Stimulated activated CD8-positive, alpha-beta memory T cell treated with anti-CD3 and anti-CD28 coated beads, Interleukin-12 subunit alpha, Interleukin-12 subunit beta, amount 100 ng/mL, for 4 hours (primary cell): ENCODE data around the gene NIN.

ENCODE experiments used
- DNase-seq: peaks from one replicate; pipeline ENCODE4 v3.0.0-alpha.2; 2020; ENCODE audit warnings: low read depth

Gene NIN

GRCh38 chr14:50792634-50793068 lies 38.3 kb downstream of the NIN start:
- no peak for DNase-seq

DNA sequence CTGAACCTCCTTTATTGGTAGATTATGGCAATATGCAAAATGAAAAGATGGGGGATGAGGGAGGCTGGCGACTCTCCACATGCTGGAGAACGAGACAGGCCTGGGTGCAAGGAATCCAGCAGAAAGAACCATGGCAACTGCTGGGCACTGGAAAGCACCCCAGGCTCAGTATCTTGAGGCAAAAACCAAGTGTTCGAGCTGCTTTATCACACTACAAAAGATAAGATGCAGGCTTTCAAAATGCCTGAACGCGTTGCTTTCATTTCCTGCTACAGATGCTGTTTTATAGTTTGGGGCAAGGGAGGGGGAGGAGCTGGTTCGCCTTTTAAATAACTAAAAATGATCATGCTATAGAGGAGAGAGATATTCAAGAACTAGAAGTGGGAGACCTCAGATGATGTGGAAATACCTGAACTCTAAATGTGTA lies 38.9 kb downstream of the NIN start:
- no peak for DNase-seq

GRCh38 chr14:50791201-50791600 lies 39.8 kb downstream of the NIN start:
- no peak for DNase-seq

- DNase-seq: no peak
Observed at GRCh38 chr14:50790589-50790988, 40.4 kb downstream of the NIN start.

- DNase-seq: no peak
Observed at GRCh38 chr14:50786751-50787464, 44.1 kb downstream of the NIN start.

DNA sequence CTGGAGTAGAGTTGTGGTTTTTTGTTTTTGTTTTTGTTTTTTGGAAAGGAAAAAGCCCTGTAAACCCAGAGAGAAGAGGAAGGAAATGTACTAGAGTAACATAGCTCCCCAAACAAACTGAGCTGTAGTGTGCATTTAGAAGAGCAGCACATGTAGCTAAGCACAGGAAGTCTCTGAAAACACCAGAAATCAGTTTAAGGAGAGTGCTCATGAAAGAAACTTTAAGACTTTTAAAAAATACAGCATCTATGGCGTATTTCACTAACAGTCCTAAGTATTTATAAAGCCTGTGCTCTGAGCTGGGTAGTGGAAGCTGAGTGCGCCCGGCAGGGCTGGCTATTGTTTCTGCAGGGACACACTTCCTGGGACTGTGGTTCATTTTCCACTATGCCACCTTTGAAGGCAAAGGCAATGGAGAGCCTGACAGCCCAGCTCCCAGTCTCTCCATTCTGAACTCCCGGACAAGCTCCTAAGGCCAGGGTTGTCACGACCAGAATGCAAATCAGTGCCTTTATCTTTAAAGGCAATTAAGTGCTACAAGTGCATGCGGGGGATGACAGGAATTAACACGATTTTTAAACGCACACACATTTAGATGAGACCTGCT lies 45.4 kb downstream of the NIN start:
- no peak for DNase-seq

DNA sequence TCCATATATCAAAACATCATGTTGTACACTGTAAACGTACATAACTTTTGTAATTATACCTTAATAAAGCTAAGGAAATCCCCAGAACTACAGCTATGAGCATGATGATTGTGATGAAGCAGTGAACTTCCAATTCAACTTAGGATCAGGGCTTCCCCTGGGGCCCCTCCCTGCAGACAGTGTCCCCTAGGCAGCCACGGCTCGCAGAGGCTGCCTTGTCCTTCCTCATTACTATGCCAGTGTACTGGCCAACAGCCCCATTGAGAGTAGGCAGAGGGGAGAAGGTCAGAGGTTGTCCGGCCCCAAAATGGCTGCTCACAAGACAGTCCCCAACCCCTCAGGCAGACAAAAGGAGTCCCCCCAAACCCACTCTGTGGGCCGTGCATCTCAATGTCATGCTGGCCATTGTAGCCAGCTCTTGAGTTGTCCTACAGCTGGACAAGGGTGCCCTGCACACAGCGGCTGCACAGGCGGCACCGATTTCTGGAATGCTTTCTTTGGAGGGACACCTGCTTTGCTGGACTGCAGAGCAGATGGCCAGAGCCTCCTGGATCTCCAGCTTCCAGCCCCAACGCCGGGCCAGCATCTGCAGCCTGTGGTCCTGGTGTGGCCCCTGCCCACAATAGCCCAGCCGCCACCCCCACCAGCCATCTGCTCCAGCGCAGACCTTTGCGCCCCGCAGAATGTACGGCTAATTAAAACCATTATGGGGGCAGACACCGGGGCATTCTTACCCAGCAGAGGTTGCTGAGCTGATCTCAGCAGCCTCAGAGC lies 46.1 kb downstream of the NIN start:
- DNase-seq: no peak

- DNase-seq: no peak
Observed at GRCh38 chr14:50783563-50783962, 47.4 kb downstream of the NIN start.

DNA sequence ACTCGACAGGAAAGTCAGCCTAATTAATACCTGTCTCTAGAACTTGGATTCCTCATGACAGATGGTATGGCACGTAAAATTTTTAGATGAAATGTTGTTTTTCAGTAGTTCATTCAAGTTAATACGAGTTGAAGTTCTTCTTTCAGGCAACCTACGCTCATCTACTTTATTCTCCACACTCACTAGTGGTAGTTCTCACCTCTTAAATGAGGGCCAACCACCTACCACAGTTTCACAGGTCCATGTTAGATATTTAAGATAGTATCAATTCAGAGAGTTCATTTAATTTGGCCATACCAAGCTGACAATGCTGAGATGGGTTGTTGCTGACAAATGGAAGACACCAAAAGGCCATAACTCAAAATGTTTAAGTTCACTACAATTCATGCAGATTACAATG lies 50.6 kb downstream of the NIN start:
- DNase-seq: no peak

- DNase-seq: no peak
Observed at GRCh38 chr14:50778721-50779483, 52.1 kb downstream of the NIN start.

- no peak for DNase-seq
Observed at GRCh38 chr14:50776522-50776921, 54.4 kb downstream of the NIN start.

GRCh38 chr14:50775357-50775756 lies 55.6 kb downstream of the NIN start:
- DNase-seq: no peak

- DNase-seq: no peak
Observed at GRCh38 chr14:50774542-50775267, 56.3 kb downstream of the NIN start.

DNA sequence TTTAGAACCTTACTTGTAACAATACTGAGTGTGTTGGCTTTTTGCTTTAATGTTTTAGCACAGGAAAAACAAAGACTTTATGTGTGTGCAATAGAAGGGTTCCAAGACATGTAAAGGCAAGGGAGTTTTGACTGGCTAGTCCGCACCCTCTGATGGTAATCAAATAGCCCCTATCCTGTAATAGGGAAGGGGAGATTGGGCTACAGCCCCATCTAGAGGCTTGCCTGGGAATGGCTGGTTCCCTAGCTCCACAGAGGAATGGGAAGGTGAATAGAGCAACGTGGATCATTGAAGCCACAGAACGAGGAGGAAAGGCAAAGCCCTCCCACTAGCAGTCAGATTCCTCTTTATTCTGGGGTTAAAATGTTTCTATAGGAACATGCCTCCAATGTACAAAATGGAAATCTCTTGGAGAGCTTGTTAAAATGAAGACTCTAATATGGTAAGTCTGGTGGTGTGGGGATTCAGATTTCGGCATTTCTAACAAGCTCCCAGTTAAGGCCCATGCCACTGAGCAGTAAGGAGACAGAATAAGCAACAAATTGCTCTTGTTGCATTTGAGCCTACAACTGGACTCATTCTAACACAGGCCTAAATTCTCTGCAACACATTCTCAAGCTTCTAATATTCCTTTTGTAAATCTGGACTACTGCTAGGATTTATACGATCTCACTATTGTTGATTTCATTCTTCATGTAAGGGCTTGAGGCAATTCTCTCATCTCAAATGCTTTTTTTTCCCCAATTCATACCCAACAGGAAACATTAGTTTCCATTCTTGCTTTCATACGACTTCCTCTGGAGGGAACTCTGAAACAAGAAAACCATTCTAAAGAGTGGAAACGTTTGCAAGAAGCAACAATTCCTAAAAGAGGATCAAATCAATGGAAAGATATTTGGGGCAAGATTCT lies 57.1 kb downstream of the NIN start:
- DNase-seq: no peak

GRCh38 chr14:50772412-50772811 lies 58.5 kb downstream of the NIN start:
- DNase-seq: no peak

GRCh38 chr14:50770586-50770985 lies 60.4 kb downstream of the NIN start:
- DNase-seq: no peak

GRCh38 chr14:50769863-50770500 lies 61.0 kb downstream of the NIN start:
- DNase-seq: no peak

GRCh38 chr14:50768680-50769079 lies 62.3 kb downstream of the NIN start:
- DNase-seq: no peak

- DNase-seq: no peak
Observed at GRCh38 chr14:50766338-50766886, 64.5 kb downstream of the NIN start.
